ENCODE results near the gene TRMT44.

TRMT44 gene, protein sequence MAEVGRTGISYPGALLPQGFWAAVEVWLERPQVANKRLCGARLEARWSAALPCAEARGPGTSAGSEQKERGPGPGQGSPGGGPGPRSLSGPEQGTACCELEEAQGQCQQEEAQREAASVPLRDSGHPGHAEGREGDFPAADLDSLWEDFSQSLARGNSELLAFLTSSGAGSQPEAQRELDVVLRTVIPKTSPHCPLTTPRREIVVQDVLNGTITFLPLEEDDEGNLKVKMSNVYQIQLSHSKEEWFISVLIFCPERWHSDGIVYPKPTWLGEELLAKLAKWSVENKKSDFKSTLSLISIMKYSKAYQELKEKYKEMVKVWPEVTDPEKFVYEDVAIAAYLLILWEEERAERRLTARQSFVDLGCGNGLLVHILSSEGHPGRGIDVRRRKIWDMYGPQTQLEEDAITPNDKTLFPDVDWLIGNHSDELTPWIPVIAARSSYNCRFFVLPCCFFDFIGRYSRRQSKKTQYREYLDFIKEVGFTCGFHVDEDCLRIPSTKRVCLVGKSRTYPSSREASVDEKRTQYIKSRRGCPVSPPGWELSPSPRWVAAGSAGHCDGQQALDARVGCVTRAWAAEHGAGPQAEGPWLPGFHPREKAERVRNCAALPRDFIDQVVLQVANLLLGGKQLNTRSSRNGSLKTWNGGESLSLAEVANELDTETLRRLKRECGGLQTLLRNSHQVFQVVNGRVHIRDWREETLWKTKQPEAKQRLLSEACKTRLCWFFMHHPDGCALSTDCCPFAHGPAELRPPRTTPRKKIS

DNA sequence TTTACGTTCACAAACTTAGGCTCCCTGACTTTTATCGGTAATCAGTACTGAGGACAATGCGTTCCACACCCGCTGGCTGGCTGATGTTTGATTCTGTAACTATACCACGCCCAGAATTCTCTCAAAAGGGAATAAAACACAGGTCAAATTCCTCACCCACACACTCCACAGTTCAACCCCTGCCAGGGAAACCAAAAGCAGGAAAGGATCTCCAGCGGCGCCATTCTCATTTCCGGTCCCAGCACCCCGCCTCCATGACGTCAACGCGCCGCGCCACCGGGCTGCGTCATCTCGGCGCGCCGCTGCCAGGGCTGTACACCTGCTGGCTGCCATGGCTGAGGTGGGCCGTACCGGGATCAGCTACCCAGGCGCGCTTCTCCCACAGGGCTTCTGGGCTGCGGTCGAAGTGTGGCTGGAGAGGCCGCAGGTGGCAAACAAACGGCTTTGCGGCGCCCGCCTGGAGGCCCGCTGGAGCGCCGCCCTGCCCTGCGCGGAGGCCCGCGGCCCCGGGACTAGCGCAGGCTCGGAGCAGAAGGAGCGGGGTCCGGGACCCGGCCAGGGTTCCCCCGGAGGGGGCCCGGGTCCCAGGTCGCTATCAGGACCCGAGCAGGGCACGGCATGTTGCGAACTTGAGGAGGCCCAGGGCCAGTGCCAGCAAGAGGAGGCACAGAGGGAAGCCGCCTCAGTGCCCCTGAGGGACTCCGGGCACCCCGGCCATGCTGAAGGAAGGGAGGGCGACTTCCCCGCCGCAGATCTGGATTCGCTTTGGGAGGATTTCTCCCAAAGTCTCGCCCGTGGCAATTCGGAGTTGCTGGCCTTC lies at the start of gene TRMT44, which contains the start of gene ACOX3:
TRMT44 (plus strand) TSS at position 286 of the 820 bp plus-strand sequence; CDS start at position 332, 46 bp downstream.
ACOX3 (minus strand) TSS at position 232 of the 820 bp plus-strand sequence. CDS start 24,202 bp downstream, outside the sequence.
- peak; percentile 96 for DNase-seq

GRCh38 chr4:8391071-8391470 lies 49.5 kb upstream of the TRMT44 start:
- no peak for DNase-seq

- DNase-seq, result peak; percentile 65
Measured at GRCh38 chr4:8391972-8392371, 48.6 kb upstream of the TRMT44 start.

GRCh38 chr4:8392591-8393190 lies 47.9 kb upstream of the TRMT44 start:
- no peak for DNase-seq

DNA sequence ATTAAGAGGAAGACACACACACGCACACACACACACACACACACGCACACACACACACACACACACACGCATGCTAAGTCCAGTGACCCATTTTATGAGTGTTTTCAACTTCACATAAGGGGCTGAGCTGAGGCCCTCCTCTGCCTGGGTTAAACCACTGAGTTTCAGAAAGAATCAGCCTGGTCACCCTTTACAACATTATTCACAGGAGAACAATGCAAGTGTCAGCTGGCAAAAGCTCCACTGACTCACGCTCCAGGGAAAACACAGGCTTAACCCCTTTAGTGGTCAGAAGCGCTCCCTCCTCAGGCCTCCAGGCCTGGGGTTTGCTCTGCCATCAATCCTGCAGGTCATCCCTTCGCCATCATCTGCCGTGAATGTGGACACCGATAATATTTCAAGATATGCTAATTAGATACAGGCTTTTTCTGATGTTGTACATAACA lies 47.0 kb upstream of the TRMT44 start:
- peak; percentile 27 for DNase-seq

DNA sequence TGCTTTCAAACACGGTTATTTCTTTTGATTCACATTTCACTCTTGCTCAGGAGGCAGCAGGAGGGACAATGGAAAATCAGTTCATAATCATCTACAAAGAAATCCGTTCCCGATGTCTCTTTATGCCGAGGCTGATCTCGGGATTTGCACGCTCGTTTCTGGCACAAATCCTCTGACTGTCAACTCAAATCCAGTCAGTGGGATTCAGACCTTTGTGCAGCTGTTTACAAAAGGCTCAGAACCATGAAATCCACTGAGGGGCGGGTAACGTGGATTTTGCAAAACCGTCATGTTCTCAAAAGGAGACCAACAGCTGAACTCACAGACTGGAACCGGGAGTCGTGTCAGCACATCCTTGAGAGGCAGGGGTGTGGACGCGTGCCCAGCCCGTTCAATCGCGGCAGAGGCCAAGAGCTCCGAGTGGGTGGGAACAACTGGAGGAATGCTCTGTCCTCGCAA lies 46.5 kb upstream of the TRMT44 start:
- DNase-seq, result no peak

GRCh38 chr4:8394806-8395205 lies 45.8 kb upstream of the TRMT44 start:
- DNase-seq, result no peak

- DNase-seq, result no peak
Measured at GRCh38 chr4:8395504-8396296, 44.9 kb upstream of the TRMT44 start.

DNA sequence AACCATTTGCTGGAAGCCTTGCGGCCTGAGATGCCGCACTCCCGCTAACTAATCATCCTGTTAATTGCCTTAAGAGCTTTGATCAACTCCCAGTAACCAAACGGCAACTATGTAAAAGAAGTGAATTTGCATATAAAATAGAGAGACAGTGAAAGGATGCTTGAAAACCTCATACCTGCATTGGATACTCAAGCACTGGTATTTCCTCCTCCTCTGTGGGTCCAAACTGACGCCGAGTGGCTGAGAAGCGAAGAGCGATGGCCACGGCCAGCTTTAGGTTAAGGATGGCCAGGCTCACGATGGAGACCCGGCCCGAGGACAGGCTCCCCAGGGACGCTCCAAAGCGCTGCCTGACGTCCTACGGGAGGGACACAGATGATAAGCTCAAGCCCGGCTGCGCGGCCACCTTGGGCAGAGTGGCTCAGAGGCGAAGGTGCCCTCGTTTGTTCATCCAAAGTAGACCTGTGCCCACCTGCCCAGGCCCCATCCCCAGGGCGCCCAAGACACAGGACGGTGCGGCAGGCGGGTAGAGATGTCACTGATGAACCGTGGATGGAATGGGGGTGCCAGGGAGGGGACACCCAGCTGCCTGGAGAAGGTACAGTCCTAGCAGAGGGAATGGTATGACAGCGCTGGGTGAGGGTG lies 43.7 kb upstream of the TRMT44 start:
- no peak for DNase-seq

- no peak for DNase-seq
Measured at GRCh38 chr4:8398347-8398746, 42.2 kb upstream of the TRMT44 start.

DNA sequence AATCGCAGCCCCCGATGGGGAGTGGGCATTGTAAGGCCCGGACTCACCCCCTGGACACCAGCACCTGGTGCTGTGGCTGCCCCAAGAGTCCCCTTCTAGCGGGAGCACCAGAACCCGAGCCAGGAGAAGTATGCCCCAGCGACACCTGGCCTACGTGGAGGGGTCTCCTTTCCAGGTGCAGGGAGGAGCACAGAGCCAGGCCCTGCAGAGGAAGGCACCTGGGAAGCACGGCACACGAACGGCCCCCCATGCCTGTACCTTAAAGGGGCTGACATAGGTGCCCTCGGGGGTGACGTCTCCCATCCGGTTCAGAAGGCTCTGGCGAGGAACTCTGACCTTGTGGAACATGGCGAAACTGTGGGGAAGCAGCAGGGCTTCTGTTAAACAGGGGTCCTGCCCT lies 41.3 kb upstream of the TRMT44 start:
- DNase-seq, result no peak

DNA sequence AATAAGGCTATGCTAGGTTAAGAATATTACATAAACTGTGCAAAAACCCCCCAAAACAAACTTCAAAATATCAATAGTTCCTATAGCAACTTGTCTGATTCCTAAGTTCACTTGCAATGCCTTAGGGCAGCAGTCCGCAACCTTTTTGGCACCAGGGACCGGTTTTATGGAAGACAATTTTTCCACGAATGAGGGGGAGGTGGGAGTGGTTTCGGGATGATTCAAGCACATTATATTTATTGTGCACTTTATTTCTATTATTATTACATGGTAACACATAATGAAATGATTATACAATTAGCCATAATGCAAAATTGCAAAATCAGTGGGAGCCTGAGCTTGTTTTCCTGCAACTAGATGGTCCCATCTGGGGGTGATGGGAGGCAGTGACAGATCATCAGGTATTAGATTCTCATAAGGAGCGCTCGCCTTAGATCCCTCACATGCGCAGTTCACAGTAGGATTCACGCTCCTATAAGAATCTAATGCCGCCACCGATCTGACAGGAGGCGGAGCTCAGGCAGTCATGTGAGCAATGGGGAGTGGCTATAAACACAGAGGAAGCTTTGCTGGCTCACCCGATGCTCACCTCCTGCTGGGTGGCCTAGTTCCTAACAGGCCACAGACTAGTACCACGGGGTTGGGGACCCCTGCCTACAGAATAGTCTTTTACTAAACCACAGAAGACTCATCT lies 39.8 kb upstream of the TRMT44 start:
- DNase-seq, result no peak

GRCh38 chr4:8401665-8402064 lies 38.9 kb upstream of the TRMT44 start:
- no peak for DNase-seq

GRCh38 chr4:8402181-8402597 lies 38.4 kb upstream of the TRMT44 start:
- DNase-seq, result no peak

- DNase-seq, result no peak
Measured at GRCh38 chr4:8402640-8403039, 37.9 kb upstream of the TRMT44 start.

- DNase-seq, result peak; percentile 63
Measured at GRCh38 chr4:8403173-8403753, 37.3 kb upstream of the TRMT44 start.

GRCh38 chr4:8403976-8404375 lies 36.6 kb upstream of the TRMT44 start:
- DNase-seq, result no peak

GRCh38 chr4:8404791-8405515 lies 35.6 kb upstream of the TRMT44 start:
- no peak for DNase-seq

GRCh38 chr4:8405516-8405875 lies 35.1 kb upstream of the TRMT44 start:
- DNase-seq, result no peak

All from activated CD4-positive, alpha-beta T cell treated with anti-CD3 and anti-CD28 coated beads, Interleukin-2, Interleukin-6, amounts not matched to agents 100 ng/mL and 50 ng/mL, durations not matched to agents 16 hours and 8 hours (primary cell).